NCI-H748 treated with DMSO at 0.1 percent for 48 hours (cell line): ENCODE results near the gene LYPD6.
A peak's percentile ranks its signal among the peaks of the same experiment; 100 is the strongest.
"Not testable (repeated sequence)": the region's sequence is repeated elsewhere in the genome, so short reads cannot be mapped to it uniquely, and the experiment has no call there.

Experiments used
- DNase-seq: peaks from one replicate; lab custom pipeline; 2025; lab: John Stamatoyannopoulos, UW

Gene LYPD6, protein sequence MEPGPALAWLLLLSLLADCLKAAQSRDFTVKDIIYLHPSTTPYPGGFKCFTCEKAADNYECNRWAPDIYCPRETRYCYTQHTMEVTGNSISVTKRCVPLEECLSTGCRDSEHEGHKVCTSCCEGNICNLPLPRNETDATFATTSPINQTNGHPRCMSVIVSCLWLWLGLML

GRCh38 chr2:149330127-149331022 is at the start of gene LYPD6:
Gene LYPD6, plus strand, starts transcription at chr2:149330587. Its CDS starts 107,122 bp downstream, at chr2:149437709.
- DNase-seq: peak; percentile 73

GRCh38 chr2:149281441-149281840 is 48.9 kb upstream of the LYPD6 start:
- DNase-seq: no peak

GRCh38 chr2:149290662-149291061 is 39.7 kb upstream of the LYPD6 start:
- DNase-seq: no peak

- no peak for DNase-seq
Observed at GRCh38 chr2:149291881-149292280, 38.5 kb upstream of the LYPD6 start.

DNA sequence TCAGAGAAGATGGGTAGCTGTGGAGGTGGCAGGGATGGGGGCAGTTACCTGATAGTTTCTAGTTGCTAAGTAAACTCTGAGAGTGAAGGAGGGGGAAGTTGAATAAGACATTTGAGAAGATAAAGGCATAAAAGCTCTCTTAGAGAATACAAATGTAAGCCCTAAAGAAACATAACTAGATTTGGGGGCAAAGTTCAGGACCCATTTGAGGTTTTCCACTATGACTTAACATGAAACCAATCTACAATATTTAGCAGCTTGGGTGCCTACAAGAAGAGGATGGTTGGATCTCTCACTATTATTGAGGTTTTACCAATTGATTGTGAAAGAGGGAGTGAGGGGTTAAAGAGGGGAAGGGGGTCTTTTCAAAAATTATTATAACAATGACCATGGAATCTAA is 34.4 kb upstream of the LYPD6 start:
- no peak for DNase-seq

DNA sequence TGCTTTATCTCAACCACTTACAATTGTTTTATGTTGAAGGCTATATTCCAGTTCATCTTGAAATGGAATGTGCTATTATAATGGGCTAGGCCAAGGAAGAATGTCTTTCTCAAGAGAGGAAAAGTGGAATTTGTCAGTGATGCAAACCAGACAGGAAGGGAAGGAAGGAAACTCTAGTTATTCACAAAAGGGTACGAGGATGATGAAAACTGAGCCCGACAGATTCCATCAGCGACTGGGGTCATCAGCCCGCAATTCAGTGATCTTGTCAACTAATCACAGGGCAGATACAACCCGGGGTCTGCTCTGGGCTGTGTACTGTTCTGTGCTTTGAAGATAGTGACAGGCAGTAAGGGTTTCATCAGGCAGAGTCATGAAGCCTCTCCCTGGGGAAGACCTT is 23.4 kb upstream of the LYPD6 start:
- no peak for DNase-seq

DNA sequence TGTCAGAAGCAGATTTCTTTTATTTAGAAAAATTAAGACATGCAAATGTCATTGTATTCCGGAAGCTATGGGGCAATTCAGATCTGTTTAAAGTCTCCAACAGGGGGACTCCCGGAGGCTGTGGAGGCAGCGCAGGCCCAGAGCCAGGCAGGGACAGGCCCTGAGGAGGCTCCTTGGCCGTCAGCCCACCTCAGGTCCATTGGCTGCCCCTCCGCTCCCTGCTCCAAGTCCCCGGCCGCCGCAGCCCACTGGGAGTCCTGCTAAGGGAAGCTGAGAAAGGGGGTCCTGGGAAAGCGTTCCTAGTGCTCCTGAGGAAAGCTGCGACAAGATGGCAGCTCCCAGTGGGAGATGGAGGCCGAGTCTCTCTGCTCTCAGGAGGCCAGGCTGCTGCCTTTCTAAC is 20.0 kb upstream of the LYPD6 start:
- DNase-seq: no peak

- DNase-seq: no peak
Observed at GRCh38 chr2:149312039-149312438, 18.3 kb upstream of the LYPD6 start.

DNA sequence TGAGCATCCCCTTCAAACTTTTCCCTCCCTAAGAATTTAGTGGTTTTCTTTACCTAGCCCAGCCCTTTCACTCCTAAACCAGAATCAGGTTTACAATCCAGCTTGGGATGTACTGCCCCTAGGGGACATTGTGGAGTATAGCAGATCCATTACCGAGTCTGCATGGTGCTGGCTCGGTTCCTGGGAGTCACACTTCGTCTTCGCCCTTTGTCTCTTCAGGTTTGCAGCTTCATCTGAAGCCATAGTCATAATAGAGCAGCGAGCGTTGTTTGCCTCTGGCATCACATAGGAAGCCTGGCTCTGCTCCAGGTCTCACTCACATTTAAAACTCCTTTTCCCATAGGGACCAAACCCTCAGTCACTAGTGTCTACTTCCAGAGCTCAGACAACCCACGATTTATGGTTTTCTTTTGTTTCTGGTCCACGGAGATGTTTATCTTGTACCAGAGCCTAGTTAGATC is 16.8 kb upstream of the LYPD6 start:
- peak; percentile 84 for DNase-seq

- no peak for DNase-seq
Observed at GRCh38 chr2:149314687-149315086, 15.7 kb upstream of the LYPD6 start.

DNA sequence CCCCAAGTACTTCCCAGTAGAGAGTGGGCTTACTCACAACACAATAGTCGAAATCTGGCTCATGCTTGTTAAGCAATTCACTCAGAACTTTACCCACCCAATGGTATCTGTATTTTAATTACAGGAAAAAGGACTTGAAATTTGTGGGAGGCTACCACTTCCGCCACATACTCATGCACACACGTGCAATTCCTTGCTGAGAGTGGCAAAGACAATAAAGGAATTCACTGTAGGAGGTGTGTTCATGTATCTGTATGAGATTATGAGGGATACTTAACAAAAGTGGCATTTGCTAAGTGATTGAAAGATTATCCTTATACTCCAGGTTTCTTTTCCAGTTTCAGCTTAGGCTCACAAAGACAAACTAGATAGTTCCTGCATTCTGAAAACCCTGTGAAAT is 14.9 kb upstream of the LYPD6 start:
- DNase-seq: no peak

- not testable (repeated sequence) for DNase-seq
Observed at GRCh38 chr2:149318566-149318965, 11.8 kb upstream of the LYPD6 start.

DNA sequence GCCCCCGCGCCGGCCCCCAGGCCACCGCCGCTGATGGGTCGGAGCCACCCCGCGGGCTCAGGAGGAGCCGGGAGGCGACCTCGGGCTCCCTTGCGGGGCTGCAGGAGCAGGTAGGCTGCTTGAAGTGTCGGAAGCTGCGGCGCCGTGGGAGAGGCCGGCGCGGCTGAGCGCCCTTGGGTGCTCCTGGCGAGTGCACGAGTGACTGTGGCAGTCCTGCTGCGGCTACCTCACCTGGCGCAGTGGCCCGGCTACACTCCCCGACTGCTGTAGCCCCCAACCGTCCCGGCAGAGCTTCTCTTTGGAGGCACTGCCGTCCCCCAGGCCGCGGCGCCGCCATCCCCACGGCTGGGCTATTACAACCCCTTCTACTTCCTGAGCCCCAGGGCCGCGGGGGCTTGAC is 10.0 kb upstream of the LYPD6 start:
- no peak for DNase-seq

DNA sequence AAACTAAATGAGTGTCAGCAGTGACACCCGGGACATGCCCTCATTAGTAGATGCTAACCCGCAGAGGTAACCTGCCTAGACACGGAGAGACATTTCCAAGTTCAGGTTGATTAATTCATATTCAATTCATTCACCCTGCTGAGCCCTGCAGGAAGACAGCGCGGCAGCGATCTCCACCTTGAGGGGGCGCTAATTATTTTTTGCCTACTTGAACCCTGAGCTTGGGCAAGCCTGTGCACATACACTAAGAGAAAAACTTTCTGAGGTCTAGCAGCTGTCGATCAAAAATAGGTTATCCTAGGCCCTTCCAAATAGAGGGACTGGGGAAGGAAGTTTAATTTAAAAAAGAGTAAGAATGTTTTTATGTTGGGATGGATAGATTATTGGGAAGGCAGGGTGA is 1.3 kb upstream of the LYPD6 start:
- DNase-seq: peak; percentile 17

GRCh38 chr2:149329489-149330126 is 779 bp upstream of the LYPD6 start:
- DNase-seq: peak; percentile 60

GRCh38 chr2:149331023-149331400 is 625 bp downstream of the LYPD6 start:
- no peak for DNase-seq

- DNase-seq: no peak
Observed at GRCh38 chr2:149332364-149332763, 2.0 kb downstream of the LYPD6 start.

- DNase-seq: no peak
Observed at GRCh38 chr2:149333636-149334035, 3.2 kb downstream of the LYPD6 start.

- DNase-seq: no peak
Observed at GRCh38 chr2:149334156-149334555, 3.8 kb downstream of the LYPD6 start.

DNA sequence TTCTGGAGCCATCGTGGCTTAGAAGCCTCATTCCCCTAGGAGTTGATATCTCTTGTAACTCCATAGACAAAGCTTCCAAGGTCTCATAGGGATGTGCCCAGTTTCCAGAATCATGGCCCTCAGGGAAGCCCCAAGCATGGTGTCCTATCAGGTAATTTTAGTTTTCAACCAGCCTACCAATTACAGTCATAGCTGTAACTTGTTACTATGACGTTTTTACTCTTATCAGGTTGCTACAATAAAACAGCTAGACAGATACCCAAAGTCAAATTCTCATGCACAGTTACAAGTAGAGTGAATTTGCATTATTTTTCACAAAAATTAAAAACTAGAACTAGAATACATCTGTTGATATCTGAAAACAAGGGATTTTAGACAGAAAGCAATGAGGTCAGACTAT is 8.9 kb downstream of the LYPD6 start:
- DNase-seq: no peak

DNA sequence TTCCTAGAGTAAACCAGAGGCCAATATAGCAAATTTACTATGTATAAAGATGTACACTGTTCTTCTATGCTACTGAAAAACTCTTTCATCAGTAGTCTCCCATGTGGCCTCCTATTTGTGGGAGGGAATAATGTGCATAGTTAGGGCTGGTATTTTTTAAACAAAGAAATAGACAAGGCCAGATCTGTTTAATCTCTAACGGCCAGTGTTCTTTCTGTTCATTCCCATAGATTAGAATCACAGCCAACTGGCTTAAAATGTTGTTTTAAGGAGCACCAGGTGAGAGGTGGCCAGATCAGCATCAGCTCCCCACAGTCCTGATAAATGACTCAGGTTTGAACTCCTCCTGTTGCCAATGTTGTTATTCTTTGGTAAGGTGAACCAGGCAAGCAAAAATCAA is 12.1 kb downstream of the LYPD6 start:
- DNase-seq: no peak

- no peak for DNase-seq
Observed at GRCh38 chr2:149344105-149344504, 13.7 kb downstream of the LYPD6 start.

- no peak for DNase-seq
Observed at GRCh38 chr2:149346272-149346671, 15.9 kb downstream of the LYPD6 start.
